Measurements from ENCODE around the gene NANOS2. TPM values are rescaled to one million over a fixed set of nuclear protein-coding genes. Genes with fewer than 3 reads are reported as not detected.
"Not testable (repeated sequence)": the region's sequence is repeated elsewhere in the genome, so short reads cannot be mapped to it uniquely, and the experiment has no call there.

NANOS2 gene
- total RNA-seq, 1 experiment from 2014 or later, result not detected

DNA sequence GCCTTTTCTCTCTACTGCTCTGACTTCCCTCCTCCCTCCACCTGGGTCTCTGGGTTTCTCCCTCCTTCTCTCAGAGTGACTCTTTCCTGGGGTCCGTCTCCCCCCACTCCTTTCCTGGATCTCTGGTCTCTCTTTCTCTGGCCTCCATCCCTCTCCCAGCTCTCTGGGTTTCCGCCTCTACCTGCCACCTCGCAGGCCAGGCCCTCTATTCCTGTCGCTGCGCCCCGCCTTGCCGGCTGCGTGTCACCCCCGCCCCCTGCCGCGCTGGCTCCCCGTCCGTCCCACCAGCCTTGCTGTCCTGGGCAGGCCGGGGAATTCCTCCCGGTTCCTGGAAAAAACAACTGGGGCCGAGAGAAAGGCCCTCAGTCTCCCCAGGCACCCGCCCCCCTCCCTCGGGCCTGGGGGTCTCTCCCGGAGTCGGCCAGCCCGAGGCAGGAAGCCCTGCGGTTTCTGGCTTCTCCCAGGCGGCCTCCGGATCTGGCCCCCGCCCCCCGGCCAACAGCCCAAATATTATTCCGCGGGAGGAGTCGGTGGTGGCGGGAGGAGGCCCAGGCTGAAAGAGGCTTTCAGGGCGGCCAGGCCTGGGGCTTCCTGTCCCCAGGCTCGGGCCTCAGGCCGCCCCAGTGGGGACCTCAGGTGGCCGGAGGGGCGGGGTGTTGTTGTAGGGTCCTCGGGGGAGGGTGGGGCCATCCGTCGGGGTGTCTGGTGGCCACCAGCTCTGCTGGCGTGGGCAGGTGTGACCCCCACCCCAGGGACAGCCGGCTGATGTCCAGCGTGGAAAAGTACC is 38.0 kb downstream of the NANOS2 start:
- DNase-seq (ENCODE audit: low spot score), result peak; percentile 39

GRCh38 chr19:45876161-45876410 is 38.5 kb downstream of the NANOS2 start:
- DNase-seq (ENCODE audit: low spot score), result no peak

GRCh38 chr19:45874620-45874966 is 40.0 kb downstream of the NANOS2 start:
- DNase-seq (ENCODE audit: low spot score), result no peak

DNA sequence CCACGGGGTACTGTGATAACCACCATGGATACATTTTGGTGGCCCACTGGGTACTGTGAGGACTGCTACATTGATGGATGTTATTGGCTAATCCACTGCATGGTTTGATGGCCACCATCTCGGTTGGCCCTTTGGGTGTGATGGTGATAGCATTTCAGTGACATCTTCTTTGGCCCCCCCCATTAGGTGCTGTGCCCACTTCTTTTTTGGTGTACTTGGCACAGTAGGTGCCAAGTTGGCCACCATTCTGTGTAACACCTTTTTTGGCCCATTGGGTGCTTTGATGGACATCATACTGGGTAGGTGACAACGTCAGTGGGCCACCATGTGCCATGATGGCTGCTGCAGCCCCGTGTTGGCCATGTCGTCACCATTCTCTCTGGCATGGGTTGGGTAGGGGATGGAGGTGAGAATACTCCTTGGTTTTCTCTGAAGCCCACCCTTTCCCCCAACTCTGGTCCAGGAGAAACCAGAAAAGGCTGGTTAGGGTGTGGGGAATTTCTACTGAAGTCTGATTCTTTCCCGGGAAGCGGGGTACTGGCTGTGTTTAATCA is 41.3 kb downstream of the NANOS2 start:
- DNase-seq (ENCODE audit: low spot score), result no peak

DNA sequence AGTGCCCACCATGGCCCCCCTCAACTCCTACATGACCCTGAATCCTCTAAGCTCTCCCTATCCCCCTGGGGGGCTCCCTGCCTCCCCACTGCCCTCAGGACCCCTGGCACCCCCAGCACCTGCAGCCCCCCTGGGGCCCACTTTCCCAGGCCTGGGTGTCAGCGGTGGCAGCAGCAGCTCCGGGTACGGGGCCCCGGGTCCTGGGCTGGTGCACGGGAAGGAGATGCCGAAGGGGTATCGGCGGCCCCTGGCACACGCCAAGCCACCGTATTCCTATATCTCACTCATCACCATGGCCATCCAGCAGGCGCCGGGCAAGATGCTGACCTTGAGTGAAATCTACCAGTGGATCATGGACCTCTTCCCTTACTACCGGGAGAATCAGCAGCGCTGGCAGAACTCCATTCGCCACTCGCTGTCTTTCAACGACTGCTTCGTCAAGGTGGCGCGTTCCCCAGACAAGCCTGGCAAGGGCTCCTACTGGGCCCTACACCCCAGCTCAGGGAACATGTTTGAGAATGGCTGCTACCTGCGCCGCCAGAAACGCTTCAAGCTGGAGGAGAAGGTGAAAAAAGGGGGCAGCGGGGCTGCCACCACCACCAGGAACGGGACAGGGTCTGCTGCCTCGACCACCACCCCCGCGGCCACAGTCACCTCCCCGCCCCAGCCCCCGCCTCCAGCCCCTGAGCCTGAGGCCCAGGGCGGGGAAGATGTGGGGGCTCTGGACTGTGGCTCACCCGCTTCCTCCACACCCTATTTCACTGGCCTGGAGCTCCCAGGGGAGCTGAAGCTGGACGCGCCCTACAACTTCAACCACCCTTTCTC is 42.3 kb downstream of the NANOS2 start:
- DNase-seq (ENCODE audit: low spot score), result no peak

DNA sequence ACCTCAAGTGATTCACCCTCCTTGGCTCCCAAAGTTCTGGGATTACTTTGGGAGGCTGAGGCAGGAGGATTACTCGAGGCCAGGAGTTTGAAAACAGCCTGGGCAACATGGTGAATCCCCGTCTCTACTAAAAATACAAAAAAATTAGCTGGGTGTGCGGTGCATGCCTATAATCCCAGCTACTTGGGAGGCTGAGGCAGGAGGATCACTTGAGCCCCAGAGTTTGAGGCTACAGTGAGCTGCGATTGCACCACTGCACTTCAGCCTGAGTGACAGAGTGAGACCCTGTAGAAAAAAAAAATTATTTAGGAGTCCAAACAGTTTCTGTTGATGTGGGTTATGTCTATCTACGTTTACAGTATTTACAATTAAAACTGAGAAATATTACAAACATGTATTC is 43.8 kb downstream of the NANOS2 start:
- DNase-seq (ENCODE audit: low spot score), result no peak

- DNase-seq (ENCODE audit: low spot score), result not testable (repeated sequence)
Observed at GRCh38 chr19:45867241-45867640, 47.3 kb downstream of the NANOS2 start.

- DNase-seq (ENCODE audit: low spot score), result no peak
Observed at GRCh38 chr19:45866400-45867176, 48.0 kb downstream of the NANOS2 start.

GRCh38 chr19:45865269-45865948 is 49.2 kb downstream of the NANOS2 start:
- no peak for DNase-seq (ENCODE audit: low spot score)

- no peak for DNase-seq (ENCODE audit: low spot score)
Observed at GRCh38 chr19:45864629-45865082, 49.9 kb downstream of the NANOS2 start.

- DNase-seq (ENCODE audit: low spot score), result peak; percentile 84
Observed at GRCh38 chr19:45863840-45864628, 50.5 kb downstream of the NANOS2 start, which contains the start of gene FOXA3. Gene FOXA3 (plus strand): TSS chr19:45864326. CDS start chr19:45864457, 131 bp downstream.

- DNase-seq (ENCODE audit: low spot score), result no peak
Observed at GRCh38 chr19:45863335-45863839, 51.2 kb downstream of the NANOS2 start.

Other genes starting within 250 kb of the NANOS2 start
- gene GIPR, start 246.6 kb downstream of the NANOS2 start, total RNA-seq (2014; rRNA removed; shearing (Covaris generic)), result 4.3 and 5.1 TPM in 2 replicates
- 802 and 867 TPM in 2 replicates for gene SNRPD2, start 222.8 kb downstream of the NANOS2 start, total RNA-seq (2014; rRNA removed; shearing (Covaris generic))
- 34.7 and 36.4 TPM in 2 replicates for gene QPCTL, start 222.1 kb downstream of the NANOS2 start, total RNA-seq (2014; rRNA removed; shearing (Covaris generic))
- 44.4 and 57.6 TPM in 2 replicates for gene FBXO46, start 183.9 kb downstream of the NANOS2 start, total RNA-seq (2014; rRNA removed; shearing (Covaris generic))
- not detected in 2 replicates for gene MEIOSIN, start 181.3 kb downstream of the NANOS2 start, total RNA-seq (2014; rRNA removed; shearing (Covaris generic))
- 26.8 and 28.6 TPM in 2 replicates for gene SIX5, start 145.5 kb downstream of the NANOS2 start, total RNA-seq (2014; rRNA removed; shearing (Covaris generic))
- 31.1 and 45.7 TPM in 2 replicates for gene DMPK, start 132.3 kb downstream of the NANOS2 start, total RNA-seq (2014; rRNA removed; shearing (Covaris generic))
- 102 and 108 TPM in 2 replicates for gene DMWD, start 121.9 kb downstream of the NANOS2 start, total RNA-seq (2014; rRNA removed; shearing (Covaris generic))
- gene RSPH6A, start 99.5 kb downstream of the NANOS2 start, total RNA-seq (2014; rRNA removed; shearing (Covaris generic)), result not detected in 2 replicates
- gene SYMPK, start 51.6 kb downstream of the NANOS2 start, total RNA-seq (2014; rRNA removed; shearing (Covaris generic)), result 114 and 117 TPM in 2 replicates
- 6.1 and 10.7 TPM in 2 replicates for gene FOXA3, start 50.5 kb downstream of the NANOS2 start, total RNA-seq (2014; rRNA removed; shearing (Covaris generic))
- gene IRF2BP1, start 28.6 kb downstream of the NANOS2 start, total RNA-seq (2014; rRNA removed; shearing (Covaris generic)), result 119 and 125 TPM in 2 replicates
- gene MYPOP, start 12.2 kb downstream of the NANOS2 start, total RNA-seq (2014; rRNA removed; shearing (Covaris generic)), result 8.5 and 10.2 TPM in 2 replicates
- gene NOVA2, start 59.1 kb upstream of the NANOS2 start, total RNA-seq (2014; rRNA removed; shearing (Covaris generic)), result not detected in 2 replicates
- gene CCDC61, start 80.7 kb upstream of the NANOS2 start, total RNA-seq (2014; rRNA removed; shearing (Covaris generic)), result 20.3 and 24.4 TPM in 2 replicates
- gene PGLYRP1, start 108.3 kb upstream of the NANOS2 start, total RNA-seq (2014; rRNA removed; shearing (Covaris generic)), result not detected in 2 replicates
- gene IGFL4, start 126.2 kb upstream of the NANOS2 start, total RNA-seq (2014; rRNA removed; shearing (Covaris generic)), result 4.2 and 6.8 TPM in 2 replicates
- gene IGFL3, start 209.9 kb upstream of the NANOS2 start, total RNA-seq (2014; rRNA removed; shearing (Covaris generic)), result not detected in 2 replicates
- 1.1 and 1.6 TPM in 2 replicates for gene IGFL2, start 233.5 kb upstream of the NANOS2 start, total RNA-seq (2014; rRNA removed; shearing (Covaris generic))

All from HT-29 (cell line).